Subcutaneous abdominal adipose tissue (tissue), 5 donors: ENCODE data around the gene SYT2.
"Not testable (repeated sequence)": the region's sequence is repeated elsewhere in the genome, so short reads cannot be mapped to it uniquely, and the experiment has no call there.

Experiments
- H3K27ac ChIP-seq: one replicate; pipeline ENCODE4 v1.7.0; 2013; ENCODE audit warnings: low read depth, mild to moderate bottlenecking, inconsistent platforms, low read length, moderate library complexity
- H3K27me3 ChIP-seq, 5 donors: one replicate each; pipeline ENCODE4 v1.7.0; 2013; ENCODE audit warnings: low read length in 5 of 5, inconsistent platforms in 1 of 5; ENCODE audit not compliant: control insufficient read depth in 5 of 5, insufficient read depth in 4 of 5
- H3K36me3 ChIP-seq, 5 donors: one replicate each; pipeline ENCODE4 v1.7.0; 2013; ENCODE audit warnings: low read length in 5 of 5; ENCODE audit not compliant: control insufficient read depth in 5 of 5, insufficient read depth in 5 of 5
- H3K4me1 ChIP-seq, 5 donors: one replicate each; pipeline ENCODE4 v1.7.0; 2013; ENCODE audit warnings: low read length in 5 of 5, mild to moderate bottlenecking in 3 of 5, moderate library complexity in 1 of 5; ENCODE audit not compliant: control insufficient read depth in 5 of 5, insufficient read depth in 5 of 5
- H3K4me3 ChIP-seq, 5 donors: one replicate each; pipeline ENCODE4 v1.7.0; 2013; ENCODE audit warnings: low read length in 5 of 5, low read depth in 1 of 5
- H3K9ac ChIP-seq, 5 donors: one replicate each; pipeline ENCODE4 v1.7.0; 2013; ENCODE audit warnings: low read length in 5 of 5, mild to moderate bottlenecking in 4 of 5, moderate library complexity in 3 of 5
- H3K9me3 ChIP-seq, 5 donors: one replicate each; pipeline ENCODE4 v1.7.0; 2013; ENCODE audit warnings: low read length in 5 of 5; ENCODE audit not compliant: control insufficient read depth in 5 of 5
- donor health status: healthy.
- donor health status: healthy.
- donor health status: healthy.
- donor health status: healthy.
- donor health status: healthy.

The SYT2 gene

GRCh38 chr1:202621446-202621845, 88.8 kb downstream of the SYT2 start:
- Histone ChIP-seq H3K9ac (no peak overlapping the region), H3K4me1 (peaks cover 0 to 53% (median 42%) of the 10 kb centered on the region in 5 donors), H3K27me3 (peaks cover 0 to 6% (median 0%) of the 10 kb centered on the region in 5 donors), H3K4me3 (no peak overlapping the region), H3K27ac (no peak overlapping the region), H3K36me3 (no peaks in the 10 kb centered on the region), H3K9me3 (no peaks in the 10 kb centered on the region)

GRCh38 chr1:202620036-202620435, 90.2 kb downstream of the SYT2 start:
- H3K4me1 ChIP-seq: peaks cover 3 to 59% (median 45%) of the 10 kb centered on the region in 5 donors
- H3K36me3 ChIP-seq, H3K4me3 ChIP-seq, H3K9me3 ChIP-seq, H3K27me3 ChIP-seq, H3K9ac ChIP-seq, H3K27ac ChIP-seq: not testable (repeated sequence)

DNA sequence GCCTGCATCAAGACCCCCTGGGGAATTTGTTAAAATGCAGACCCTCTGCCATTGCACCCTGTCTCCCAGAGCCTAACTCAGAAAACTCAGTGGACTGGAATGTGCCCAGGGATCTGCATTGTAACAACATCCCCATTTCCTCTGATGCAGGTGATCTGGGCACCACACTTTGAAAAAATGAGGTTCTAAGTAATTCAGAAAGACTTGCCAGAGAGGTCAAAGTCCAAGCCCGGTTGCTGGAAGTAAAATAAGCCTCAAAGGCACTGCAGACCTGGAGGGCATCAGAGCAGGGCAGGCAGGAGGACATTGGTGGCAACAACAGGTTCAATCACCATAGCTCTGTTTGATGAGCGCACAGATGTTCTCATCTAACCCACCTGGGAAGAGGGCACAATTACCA, 90.7 kb downstream of the SYT2 start:
- Histone ChIP-seq H3K4me3 (no peak overlapping the region), H3K27ac (no peak overlapping the region), H3K9ac (no peak overlapping the region), H3K36me3 (no peaks in the 10 kb centered on the region), H3K9me3 (no peaks in the 10 kb centered on the region), H3K4me1 (peaks cover 3 to 60% (median 49%) of the 10 kb centered on the region in 5 donors), H3K27me3 (peaks cover 0 to 6% (median 0%) of the 10 kb centered on the region in 5 donors)

DNA sequence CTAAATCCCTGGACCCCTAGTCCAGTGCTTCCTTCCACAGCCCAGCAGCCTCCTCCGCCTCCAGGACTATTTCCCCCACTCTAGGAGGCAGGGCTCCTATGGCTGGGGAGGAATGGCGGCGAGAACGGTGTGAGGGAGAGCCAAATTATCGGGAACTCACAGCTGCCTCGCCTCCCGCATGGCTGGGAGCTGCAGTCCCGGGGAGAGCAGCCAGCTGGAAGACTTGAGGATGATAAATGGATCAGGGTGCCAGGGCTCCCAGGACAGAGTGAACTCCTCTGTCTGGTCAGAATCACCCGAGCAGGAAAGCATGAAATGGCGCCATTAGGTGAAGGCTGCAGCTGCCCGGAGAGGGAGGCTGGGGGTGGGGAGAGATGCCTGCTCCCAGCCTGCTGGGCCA, 91.2 kb downstream of the SYT2 start:
- not testable (repeated sequence) for H3K27me3 ChIP-seq, H3K9me3 ChIP-seq, H3K36me3 ChIP-seq, H3K4me3 ChIP-seq, H3K9ac ChIP-seq
- peak overlapping the region; percentile 30 for H3K27ac ChIP-seq
- H3K4me1 ChIP-seq: peaks cover 3 to 55% (median 46%) of the 10 kb centered on the region in 5 donors

DNA sequence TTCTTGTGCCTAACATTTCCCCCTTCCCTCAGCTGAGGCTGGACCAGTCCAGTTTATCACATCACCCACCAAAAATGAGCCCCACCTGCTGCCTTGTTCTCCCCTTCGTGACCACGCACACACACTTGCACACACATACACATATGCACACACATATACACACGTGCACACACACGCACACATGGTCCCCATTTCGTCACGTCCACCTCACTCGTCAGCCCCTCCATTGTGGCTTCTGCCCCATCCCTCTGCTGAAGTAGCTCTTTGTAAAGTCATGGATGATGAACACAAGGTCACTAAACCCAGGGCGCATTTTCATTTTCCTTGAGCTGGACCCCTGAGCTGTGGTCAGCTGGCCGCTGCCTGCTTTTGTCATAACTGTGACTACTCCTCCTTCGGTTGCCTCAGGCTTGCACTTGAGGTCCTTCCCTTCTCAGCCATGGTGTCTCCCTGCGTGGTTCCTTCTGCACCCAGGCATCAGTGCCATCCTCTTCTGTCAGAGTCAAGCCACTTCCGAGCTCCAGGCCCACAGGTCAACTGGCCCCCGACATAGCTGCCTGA, 93.8 kb downstream of the SYT2 start:
- Histone ChIP-seq H3K9me3 (no peaks in the 10 kb centered on the region), H3K4me3 (no peak overlapping the region), H3K4me1 (peaks cover 3 to 40% (median 31%) of the 10 kb centered on the region in 5 donors), H3K36me3 (no peaks in the 10 kb centered on the region), H3K9ac (no peak overlapping the region), H3K27me3 (no peaks in the 10 kb centered on the region), H3K27ac (no peak overlapping the region)

GRCh38 chr1:202615501-202616354, 94.5 kb downstream of the SYT2 start:
- H3K27ac ChIP-seq: no peak overlapping the region
- H3K4me3 ChIP-seq: peak overlapping the region in 1 of 5 donors; percentile 22
- peaks cover 3 to 40% (median 31%) of the 10 kb centered on the region in 5 donors for H3K4me1 ChIP-seq
- H3K36me3 ChIP-seq: no peaks in the 10 kb centered on the region
- no peak overlapping the region for H3K9ac ChIP-seq
- no peaks in the 10 kb centered on the region for H3K27me3 ChIP-seq
- no peaks in the 10 kb centered on the region for H3K9me3 ChIP-seq

DNA sequence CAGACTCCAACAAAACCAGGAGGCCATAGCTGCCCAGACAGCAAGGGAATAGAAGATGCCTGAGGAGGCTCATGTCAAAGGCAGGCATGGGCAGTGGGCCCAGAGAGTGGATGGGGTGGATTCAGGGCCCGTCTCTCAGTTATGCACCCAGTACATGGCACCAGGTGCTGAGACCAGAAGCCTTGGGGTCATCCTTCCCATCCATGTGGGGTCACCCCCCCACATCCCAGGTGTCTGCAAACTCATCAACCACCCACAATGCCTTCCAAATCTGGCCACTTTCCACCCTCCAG, 95.1 kb downstream of the SYT2 start:
- H3K9me3 ChIP-seq, H3K4me3 ChIP-seq, H3K9ac ChIP-seq, H3K27me3 ChIP-seq, H3K27ac ChIP-seq, H3K36me3 ChIP-seq: not testable (repeated sequence)
- H3K4me1 ChIP-seq: peaks cover 3 to 40% (median 31%) of the 10 kb centered on the region in 5 donors

- H3K9me3 ChIP-seq, H3K9ac ChIP-seq, H3K27me3 ChIP-seq, H3K36me3 ChIP-seq, H3K27ac ChIP-seq, H3K4me3 ChIP-seq: not testable (repeated sequence)
- peaks cover 3 to 39% (median 30%) of the 10 kb centered on the region in 5 donors for H3K4me1 ChIP-seq
Measured at GRCh38 chr1:202614363-202615207, 95.7 kb downstream of the SYT2 start.

- H3K27me3 ChIP-seq: no peaks in the 10 kb centered on the region
- H3K4me1 ChIP-seq: peaks cover 3 to 29% (median 27%) of the 10 kb centered on the region in 5 donors
- no peak overlapping the region for H3K27ac ChIP-seq
- H3K4me3 ChIP-seq: no peak overlapping the region
- no peak overlapping the region for H3K9ac ChIP-seq
- H3K9me3 ChIP-seq: no peaks in the 10 kb centered on the region
- no peaks in the 10 kb centered on the region for H3K36me3 ChIP-seq
Measured at GRCh38 chr1:202613571-202613970, 96.7 kb downstream of the SYT2 start.

GRCh38 chr1:202612036-202612435, 98.2 kb downstream of the SYT2 start:
- H3K27me3 ChIP-seq, H3K4me3 ChIP-seq, H3K9ac ChIP-seq, H3K27ac ChIP-seq, H3K9me3 ChIP-seq, H3K36me3 ChIP-seq: not testable (repeated sequence)
- H3K4me1 ChIP-seq: peaks cover 3 to 25% (median 23%) of the 10 kb centered on the region in 5 donors
